ENCODE results near the gene R3HCC1L.
"Not testable (repeated sequence)": the region's sequence is repeated elsewhere in the genome, so short reads cannot be mapped to it uniquely, and the experiment has no call there.

- TF ChIP-seq EZH2phosphoT487 (IDR thresholded peaks at IDR 0.05; ENCODE audit: low read length); EZH2 (optimal IDR thresholded peaks at IDR 0.05; ENCODE audit: low read depth, low read length): not testable (repeated sequence)
- TF ChIP-seq, protein P1, sequence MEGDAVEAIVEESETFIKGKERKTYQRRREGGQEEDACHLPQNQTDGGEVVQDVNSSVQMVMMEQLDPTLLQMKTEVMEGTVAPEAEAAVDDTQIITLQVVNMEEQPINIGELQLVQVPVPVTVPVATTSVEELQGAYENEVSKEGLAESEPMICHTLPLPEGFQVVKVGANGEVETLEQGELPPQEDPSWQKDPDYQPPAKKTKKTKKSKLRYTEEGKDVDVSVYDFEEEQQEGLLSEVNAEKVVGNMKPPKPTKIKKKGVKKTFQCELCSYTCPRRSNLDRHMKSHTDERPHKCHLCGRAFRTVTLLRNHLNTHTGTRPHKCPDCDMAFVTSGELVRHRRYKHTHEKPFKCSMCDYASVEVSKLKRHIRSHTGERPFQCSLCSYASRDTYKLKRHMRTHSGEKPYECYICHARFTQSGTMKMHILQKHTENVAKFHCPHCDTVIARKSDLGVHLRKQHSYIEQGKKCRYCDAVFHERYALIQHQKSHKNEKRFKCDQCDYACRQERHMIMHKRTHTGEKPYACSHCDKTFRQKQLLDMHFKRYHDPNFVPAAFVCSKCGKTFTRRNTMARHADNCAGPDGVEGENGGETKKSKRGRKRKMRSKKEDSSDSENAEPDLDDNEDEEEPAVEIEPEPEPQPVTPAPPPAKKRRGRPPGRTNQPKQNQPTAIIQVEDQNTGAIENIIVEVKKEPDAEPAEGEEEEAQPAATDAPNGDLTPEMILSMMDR (IDR thresholded peaks at IDR 0.05; ENCODE audit: low read length): not testable (repeated sequence)
These were observed 56.3 kb downstream of the R3HCC1L start for GRCh38 chr10:98190773-98191172.
